ENCODE measurements around the gene LSM14B.

GRCh38 chr20:62147125-62147524 is 24.9 kb downstream of the LSM14B start:
- TF ChIP-seq CTCF (IDR thresholded peaks at IDR 0.05): no peak
- TF ChIP-seq POLR2A (IDR thresholded peaks at IDR 0.05): no peak

All from uterus (tissue), 2 donors.